Endothelial cell (in vitro differentiated cells): ENCODE measurements around the gene CD4. TPM values are rescaled to one million over a fixed set of nuclear protein-coding genes. Genes with fewer than 3 reads are reported as not detected.
A peak's percentile ranks its signal among the peaks of the same experiment; 100 is the strongest.

Source experiments
- DNase-seq: peaks from one replicate; pipeline ENCODE4 v3.0.0; 2021; ENCODE audit warnings: low spot score
- H3K27ac Mint-ChIP-seq: one replicate; pipeline ENCODE4 v1.8.0; 2021; ENCODE audit warnings: mixed read lengths, inconsistent platforms; ENCODE audit not compliant: unreplicated experiment
- H3K27me3 Mint-ChIP-seq: one replicate; pipeline ENCODE4 v1.8.0; 2021; ENCODE audit warnings: mild to moderate bottlenecking, moderate library complexity, mixed read lengths, inconsistent platforms; ENCODE audit not compliant: unreplicated experiment
- H3K36me3 Mint-ChIP-seq: one replicate; pipeline ENCODE4 v1.8.0; 2021; ENCODE audit warnings: mild to moderate bottlenecking, low read depth, mixed read lengths, inconsistent platforms; ENCODE audit not compliant: unreplicated experiment
- H3K4me1 Mint-ChIP-seq: one replicate; pipeline ENCODE4 v1.8.0; 2021; ENCODE audit warnings: mild to moderate bottlenecking, mixed read lengths, inconsistent platforms; ENCODE audit not compliant: unreplicated experiment
- H3K4me3 Mint-ChIP-seq: one replicate; pipeline ENCODE4 v1.8.0; 2021; ENCODE audit warnings: mild to moderate bottlenecking, mixed read lengths, inconsistent platforms; ENCODE audit not compliant: unreplicated experiment
- H3K9me3 Mint-ChIP-seq: one replicate; pipeline ENCODE4 v1.8.0; 2021; ENCODE audit warnings: mixed read lengths, inconsistent platforms; ENCODE audit not compliant: unreplicated experiment
- total RNA-seq: library from RNA; stranded (reverse); fragmentation: NEBNext Ultra II Directional; extraction: Animal tissue kit (Norgen Biotek cat#: 25700); gene quantifications from one replicate; pipeline ENCODE4 v1.2.1, GENCODE V29; 2021; ENCODE audit not compliant: unreplicated experiment
- TF ChIP-seq, protein P1 (sequence below): fragments of 200-600 bp; sonication (generic); IDR thresholded peaks from one replicate; pipeline ENCODE4 v1.5.0; 2021; ENCODE audit warnings: antibody characterized with exemption; ENCODE audit not compliant: unreplicated experiment

CD4 gene
- total RNA-seq, 1 donor from 2014 or later, result 4.7 TPM

DNA sequence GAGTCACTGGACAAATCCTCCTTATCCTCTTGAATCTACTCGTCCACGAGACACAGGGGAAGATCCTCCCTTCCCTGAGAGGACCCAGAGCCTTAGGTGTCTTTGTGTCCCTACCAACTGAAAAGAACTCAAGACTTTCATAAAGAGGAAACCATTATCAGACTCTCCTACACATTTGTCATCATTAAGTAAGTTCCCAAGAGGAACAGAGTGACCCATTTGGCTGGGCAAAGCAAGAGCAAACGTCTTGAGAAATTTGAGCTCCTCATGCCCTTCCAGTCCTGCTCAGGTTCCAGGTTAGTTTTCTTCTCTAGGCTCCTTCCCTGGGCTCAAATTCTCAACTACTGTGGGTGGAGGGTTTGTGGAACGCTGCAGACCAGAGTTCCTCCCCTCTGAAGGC, 42.1 kb upstream of the CD4 start:
- H3K27me3 Mint-ChIP-seq, result peaks cover 10% of the 10 kb centered on the region
- H3K9me3 Mint-ChIP-seq, result no peaks in the 10 kb centered on the region
- TF ChIP-seq, protein P1, sequence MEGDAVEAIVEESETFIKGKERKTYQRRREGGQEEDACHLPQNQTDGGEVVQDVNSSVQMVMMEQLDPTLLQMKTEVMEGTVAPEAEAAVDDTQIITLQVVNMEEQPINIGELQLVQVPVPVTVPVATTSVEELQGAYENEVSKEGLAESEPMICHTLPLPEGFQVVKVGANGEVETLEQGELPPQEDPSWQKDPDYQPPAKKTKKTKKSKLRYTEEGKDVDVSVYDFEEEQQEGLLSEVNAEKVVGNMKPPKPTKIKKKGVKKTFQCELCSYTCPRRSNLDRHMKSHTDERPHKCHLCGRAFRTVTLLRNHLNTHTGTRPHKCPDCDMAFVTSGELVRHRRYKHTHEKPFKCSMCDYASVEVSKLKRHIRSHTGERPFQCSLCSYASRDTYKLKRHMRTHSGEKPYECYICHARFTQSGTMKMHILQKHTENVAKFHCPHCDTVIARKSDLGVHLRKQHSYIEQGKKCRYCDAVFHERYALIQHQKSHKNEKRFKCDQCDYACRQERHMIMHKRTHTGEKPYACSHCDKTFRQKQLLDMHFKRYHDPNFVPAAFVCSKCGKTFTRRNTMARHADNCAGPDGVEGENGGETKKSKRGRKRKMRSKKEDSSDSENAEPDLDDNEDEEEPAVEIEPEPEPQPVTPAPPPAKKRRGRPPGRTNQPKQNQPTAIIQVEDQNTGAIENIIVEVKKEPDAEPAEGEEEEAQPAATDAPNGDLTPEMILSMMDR, result no peak

DNA sequence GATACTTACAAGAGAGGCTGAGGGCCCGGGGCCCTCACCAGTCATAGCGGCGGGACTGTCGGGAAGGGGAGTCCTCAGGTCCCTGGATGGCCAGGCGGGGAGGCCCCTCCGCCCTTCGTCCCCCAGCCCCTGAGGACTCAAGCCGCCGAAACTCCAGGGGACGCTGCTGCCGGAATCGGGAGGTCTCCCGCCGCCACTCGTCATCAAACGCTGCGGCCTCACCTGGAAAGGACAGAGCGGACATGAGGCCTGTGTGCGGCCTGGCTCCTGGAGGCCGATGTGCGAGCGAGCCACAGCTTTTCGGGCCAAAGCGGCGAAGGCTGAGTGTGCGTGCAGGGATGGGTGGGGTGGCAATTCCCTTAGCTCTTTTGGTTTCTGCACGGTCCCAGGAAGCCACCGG, 40.6 kb upstream of the CD4 start:
- no peak for DNase-seq
- Mint-ChIP-seq H3K36me3 (peaks cover 43% of the 10 kb centered on the region), H3K4me1 (peaks cover 22% of the 10 kb centered on the region), H3K27ac (no peak overlapping the region), H3K9me3 (no peaks in the 10 kb centered on the region), H3K27me3 (peaks cover 13% of the 10 kb centered on the region), H3K4me3 (peak overlapping the region; percentile 59)
- TF ChIP-seq, protein P1, result no peak

More for the DNA sequence above, 42.1 kb upstream of the CD4 start:
- DNase-seq, result no peak
- H3K36me3 Mint-ChIP-seq, result peaks cover 43% of the 10 kb centered on the region
- H3K4me1 Mint-ChIP-seq, result peaks cover 24% of the 10 kb centered on the region
- H3K27ac Mint-ChIP-seq, result peak overlapping the region; percentile 48
- peak overlapping the region; percentile 70 for H3K4me3 Mint-ChIP-seq

DNA sequence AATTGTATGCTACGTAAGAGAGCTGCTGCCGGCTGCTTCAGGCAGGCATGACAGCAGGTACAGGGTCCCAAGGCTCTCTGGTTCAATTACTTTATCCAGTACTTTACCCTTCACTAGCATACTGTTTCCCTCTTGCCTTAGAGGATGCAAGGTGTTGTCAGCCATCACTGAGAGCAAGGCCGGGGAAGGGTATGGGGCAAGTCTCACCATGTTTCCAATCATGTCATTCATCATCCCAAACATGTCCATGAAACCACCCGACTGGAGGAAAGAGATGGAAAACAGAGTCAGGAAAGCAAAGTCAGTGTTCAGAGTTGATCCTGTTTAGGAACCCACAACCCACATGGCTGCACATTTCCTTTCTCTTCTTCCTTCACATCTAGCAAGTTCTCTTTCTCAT, 38.8 kb upstream of the CD4 start:
- no peak overlapping the region for H3K27ac Mint-ChIP-seq
- peak overlapping the region; percentile 87 for H3K4me3 Mint-ChIP-seq
- H3K4me1 Mint-ChIP-seq, result peaks cover 19% of the 10 kb centered on the region
- H3K27me3 Mint-ChIP-seq, result peaks cover 7% of the 10 kb centered on the region
- DNase-seq, result no peak
- TF ChIP-seq, protein P1, result no peak
- peaks cover 35% of the 10 kb centered on the region for H3K36me3 Mint-ChIP-seq
- H3K9me3 Mint-ChIP-seq, result no peaks in the 10 kb centered on the region

DNA sequence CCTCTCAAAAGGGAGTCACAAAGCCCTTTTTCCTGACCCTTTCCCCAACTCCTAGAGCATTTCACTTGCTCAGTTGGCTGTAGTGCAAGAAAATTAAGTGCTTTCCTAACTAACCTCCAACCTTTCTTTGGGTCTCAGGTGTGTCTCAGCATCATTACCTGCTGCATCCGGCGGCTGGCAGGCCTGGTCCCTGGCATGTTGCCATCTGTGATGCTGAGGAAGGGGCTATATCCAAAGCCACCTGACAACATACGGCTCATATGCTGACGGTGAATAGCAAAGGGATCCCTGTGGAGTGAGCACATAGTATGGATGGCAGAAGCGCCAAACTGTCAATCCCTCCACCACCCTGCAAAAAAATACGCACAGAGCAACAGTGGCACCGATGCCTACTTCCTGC, 37.6 kb upstream of the CD4 start:
- peaks cover 5% of the 10 kb centered on the region for H3K27me3 Mint-ChIP-seq
- H3K27ac Mint-ChIP-seq, result no peak overlapping the region
- no peaks in the 10 kb centered on the region for H3K9me3 Mint-ChIP-seq
- no peak for DNase-seq
- peak overlapping the region; percentile 98 for H3K4me3 Mint-ChIP-seq
- peaks cover 14% of the 10 kb centered on the region for H3K4me1 Mint-ChIP-seq
- peaks cover 32% of the 10 kb centered on the region for H3K36me3 Mint-ChIP-seq
- TF ChIP-seq, protein P1, result no peak

DNA sequence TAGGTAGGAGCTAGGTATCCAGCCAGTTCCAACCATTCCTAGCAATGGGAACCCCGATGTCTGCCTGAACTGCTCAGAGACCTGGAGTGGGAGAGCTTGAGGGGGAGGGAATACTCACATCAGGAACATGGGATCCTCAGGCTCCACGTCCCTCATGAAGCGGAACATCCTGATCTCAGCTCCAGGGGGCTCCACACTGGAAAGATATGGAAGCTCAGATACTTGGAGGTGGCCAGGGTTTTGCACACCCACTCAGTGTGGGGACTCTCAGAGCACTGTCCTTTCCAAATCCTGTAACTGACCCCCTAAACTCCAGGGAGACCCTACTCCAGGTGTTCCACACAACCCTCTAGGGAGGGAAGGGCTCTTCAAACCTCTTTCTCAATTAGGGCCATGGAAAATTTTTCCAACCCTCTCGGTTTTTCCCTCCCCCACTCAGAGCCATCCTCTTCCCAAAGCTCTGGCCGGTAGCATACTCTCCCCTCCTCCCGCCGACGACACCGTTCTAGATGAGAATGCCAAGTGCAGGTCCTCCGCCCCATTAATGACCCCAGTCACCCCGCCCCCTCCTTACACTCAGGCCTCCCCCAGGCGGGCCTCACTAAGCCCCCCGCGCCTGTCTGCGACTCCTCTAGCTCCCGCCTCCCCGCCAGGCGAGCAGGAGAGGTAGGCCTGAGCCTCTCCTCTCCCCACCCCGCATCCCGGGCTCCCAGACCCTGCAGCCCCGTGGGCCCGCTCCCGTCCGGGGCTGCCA, 37.0 kb upstream of the CD4 start:
- peaks cover 5% of the 10 kb centered on the region for H3K27me3 Mint-ChIP-seq
- no peaks in the 10 kb centered on the region for H3K9me3 Mint-ChIP-seq
- H3K4me3 Mint-ChIP-seq, result peak overlapping the region; percentile 98
- peaks cover 17% of the 10 kb centered on the region for H3K4me1 Mint-ChIP-seq
- TF ChIP-seq, protein P1, result peak; percentile 18
- peak; percentile 38 for DNase-seq
- peak overlapping the region; percentile 82 for H3K27ac Mint-ChIP-seq
- peaks cover 27% of the 10 kb centered on the region for H3K36me3 Mint-ChIP-seq
